ENCODE results near the gene HIBCH. TPM values are rescaled to one million over a fixed set of nuclear protein-coding genes. Genes with fewer than 3 reads are reported as not detected.
A peak's percentile ranks its signal among the peaks of the same experiment; 100 is the strongest.

HIBCH gene
- total and polyA plus RNA-seq, 2 of the 13 experiments (the other 11 are each of a cell fraction or from before 2014, with no cell fraction given) = 18.8 to 49.5 TPM

- peak; percentile 39; the same call in 1 of the 2 replicates for TF ChIP-seq ZFX (CRISPR knock-in tag; IDR thresholded peaks at IDR 0.05; ENCODE audit: low read depth)
- TF ChIP-seq, protein P1, sequence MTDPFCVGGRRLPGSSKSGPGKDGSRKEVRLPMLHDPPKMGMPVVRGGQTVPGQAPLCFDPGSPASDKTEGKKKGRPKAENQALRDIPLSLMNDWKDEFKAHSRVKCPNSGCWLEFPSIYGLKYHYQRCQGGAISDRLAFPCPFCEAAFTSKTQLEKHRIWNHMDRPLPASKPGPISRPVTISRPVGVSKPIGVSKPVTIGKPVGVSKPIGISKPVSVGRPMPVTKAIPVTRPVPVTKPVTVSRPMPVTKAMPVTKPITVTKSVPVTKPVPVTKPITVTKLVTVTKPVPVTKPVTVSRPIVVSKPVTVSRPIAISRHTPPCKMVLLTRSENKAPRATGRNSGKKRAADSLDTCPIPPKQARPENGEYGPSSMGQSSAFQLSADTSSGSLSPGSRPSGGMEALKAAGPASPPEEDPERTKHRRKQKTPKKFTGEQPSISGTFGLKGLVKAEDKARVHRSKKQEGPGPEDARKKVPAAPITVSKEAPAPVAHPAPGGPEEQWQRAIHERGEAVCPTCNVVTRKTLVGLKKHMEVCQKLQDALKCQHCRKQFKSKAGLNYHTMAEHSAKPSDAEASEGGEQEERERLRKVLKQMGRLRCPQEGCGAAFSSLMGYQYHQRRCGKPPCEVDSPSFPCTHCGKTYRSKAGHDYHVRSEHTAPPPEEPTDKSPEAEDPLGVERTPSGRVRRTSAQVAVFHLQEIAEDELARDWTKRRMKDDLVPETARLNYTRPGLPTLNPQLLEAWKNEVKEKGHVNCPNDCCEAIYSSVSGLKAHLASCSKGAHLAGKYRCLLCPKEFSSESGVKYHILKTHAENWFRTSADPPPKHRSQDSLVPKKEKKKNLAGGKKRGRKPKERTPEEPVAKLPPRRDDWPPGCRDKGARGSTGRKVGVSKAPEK (CRISPR knock-in tag; IDR thresholded peaks at IDR 0.05; ENCODE audit: borderline replicate concordance) = no peak
- no peak for TF ChIP-seq ZNF446 (CRISPR knock-in tag; IDR thresholded peaks at IDR 0.05)
- peak; percentile 99 for TF ChIP-seq FOSL2 (CRISPR knock-in tag; IDR thresholded peaks at IDR 0.05)
- TF ChIP-seq ZNF691 (CRISPR knock-in tag; IDR thresholded peaks at IDR 0.05; ENCODE audit: borderline replicate concordance, low read depth) = 0 out of 2 replicates have a peak, but pooled peaks have one; percentile 26
- TF ChIP-seq SNAI1 (CRISPR knock-in tag; IDR thresholded peaks at IDR 0.05; ENCODE audit: borderline replicate concordance) = no peak
- peak; percentile 64; the same call in 1 of the 2 replicates for TF ChIP-seq SMARCE1 (IDR thresholded peaks at IDR 0.05; ENCODE audit: borderline replicate concordance)
- TF ChIP-seq ZMAT3 (CRISPR knock-in tag; conservative IDR thresholded peaks at IDR 0.05) = no peak
- TF ChIP-seq ZFP37 (CRISPR knock-in tag; IDR thresholded peaks at IDR 0.05; ENCODE audit: borderline replicate concordance) = no peak
- TF ChIP-seq, protein P2, sequence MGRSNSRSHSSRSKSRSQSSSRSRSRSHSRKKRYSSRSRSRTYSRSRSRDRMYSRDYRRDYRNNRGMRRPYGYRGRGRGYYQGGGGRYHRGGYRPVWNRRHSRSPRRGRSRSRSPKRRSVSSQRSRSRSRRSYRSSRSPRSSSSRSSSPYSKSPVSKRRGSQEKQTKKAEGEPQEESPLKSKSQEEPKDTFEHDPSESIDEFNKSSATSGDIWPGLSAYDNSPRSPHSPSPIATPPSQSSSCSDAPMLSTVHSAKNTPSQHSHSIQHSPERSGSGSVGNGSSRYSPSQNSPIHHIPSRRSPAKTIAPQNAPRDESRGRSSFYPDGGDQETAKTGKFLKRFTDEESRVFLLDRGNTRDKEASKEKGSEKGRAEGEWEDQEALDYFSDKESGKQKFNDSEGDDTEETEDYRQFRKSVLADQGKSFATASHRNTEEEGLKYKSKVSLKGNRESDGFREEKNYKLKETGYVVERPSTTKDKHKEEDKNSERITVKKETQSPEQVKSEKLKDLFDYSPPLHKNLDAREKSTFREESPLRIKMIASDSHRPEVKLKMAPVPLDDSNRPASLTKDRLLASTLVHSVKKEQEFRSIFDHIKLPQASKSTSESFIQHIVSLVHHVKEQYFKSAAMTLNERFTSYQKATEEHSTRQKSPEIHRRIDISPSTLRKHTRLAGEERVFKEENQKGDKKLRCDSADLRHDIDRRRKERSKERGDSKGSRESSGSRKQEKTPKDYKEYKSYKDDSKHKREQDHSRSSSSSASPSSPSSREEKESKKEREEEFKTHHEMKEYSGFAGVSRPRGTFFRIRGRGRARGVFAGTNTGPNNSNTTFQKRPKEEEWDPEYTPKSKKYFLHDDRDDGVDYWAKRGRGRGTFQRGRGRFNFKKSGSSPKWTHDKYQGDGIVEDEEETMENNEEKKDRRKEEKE (IDR thresholded peaks at IDR 0.05) = no peak
- TF ChIP-seq KDM1A (CRISPR knock-in tag; IDR thresholded peaks at IDR 0.05) = 0 out of 2 replicates have a peak, but pooled peaks have one; percentile 63
- TF ChIP-seq NCOR1 (IDR thresholded peaks at IDR 0.05; ENCODE audit: borderline replicate concordance, low read length) = peak; percentile 70
- TF ChIP-seq, protein P3, sequence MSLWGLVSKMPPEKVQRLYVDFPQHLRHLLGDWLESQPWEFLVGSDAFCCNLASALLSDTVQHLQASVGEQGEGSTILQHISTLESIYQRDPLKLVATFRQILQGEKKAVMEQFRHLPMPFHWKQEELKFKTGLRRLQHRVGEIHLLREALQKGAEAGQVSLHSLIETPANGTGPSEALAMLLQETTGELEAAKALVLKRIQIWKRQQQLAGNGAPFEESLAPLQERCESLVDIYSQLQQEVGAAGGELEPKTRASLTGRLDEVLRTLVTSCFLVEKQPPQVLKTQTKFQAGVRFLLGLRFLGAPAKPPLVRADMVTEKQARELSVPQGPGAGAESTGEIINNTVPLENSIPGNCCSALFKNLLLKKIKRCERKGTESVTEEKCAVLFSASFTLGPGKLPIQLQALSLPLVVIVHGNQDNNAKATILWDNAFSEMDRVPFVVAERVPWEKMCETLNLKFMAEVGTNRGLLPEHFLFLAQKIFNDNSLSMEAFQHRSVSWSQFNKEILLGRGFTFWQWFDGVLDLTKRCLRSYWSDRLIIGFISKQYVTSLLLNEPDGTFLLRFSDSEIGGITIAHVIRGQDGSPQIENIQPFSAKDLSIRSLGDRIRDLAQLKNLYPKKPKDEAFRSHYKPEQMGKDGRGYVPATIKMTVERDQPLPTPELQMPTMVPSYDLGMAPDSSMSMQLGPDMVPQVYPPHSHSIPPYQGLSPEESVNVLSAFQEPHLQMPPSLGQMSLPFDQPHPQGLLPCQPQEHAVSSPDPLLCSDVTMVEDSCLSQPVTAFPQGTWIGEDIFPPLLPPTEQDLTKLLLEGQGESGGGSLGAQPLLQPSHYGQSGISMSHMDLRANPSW (CRISPR knock-in tag; IDR thresholded peaks at IDR 0.05; ENCODE audit: borderline replicate concordance) = no peak
- peak; percentile 63; the same call in 1 of the 2 replicates for TF ChIP-seq ZNF205 (CRISPR knock-in tag; IDR thresholded peaks at IDR 0.05)
- TF ChIP-seq IRF2 (CRISPR knock-in tag; IDR thresholded peaks at IDR 0.05) = peak; percentile 94
- peak; percentile 56 to 57; a peak in 2 of 4 replicates for TF ChIP-seq HMGXB4 (CRISPR knock-in tag; IDR thresholded peaks at IDR 0.05; ENCODE audit: borderline replicate concordance in 1 of 2, low read depth in 1 of 2)
Measured at GRCh38 chr2:190334479-190335224, 15.0 kb upstream of the HIBCH start (continued).
